Stimulated activated CD4-positive, alpha-beta T cell treated with anti-CD3 and anti-CD28 coated beads, Interleukin-12 subunit alpha, Interleukin-12 subunit beta, amount 100 ng/mL, for 48 hours (primary cell): Measurements from ENCODE around the gene AK2.
"Not testable (repeated sequence)": the region's sequence is repeated elsewhere in the genome, so short reads cannot be mapped to it uniquely, and the experiment has no call there.

Experiments
- DNase-seq, 3 donors: peaks; one replicate each; pipeline ENCODE4 v3.0.0-alpha.2; 2020; ENCODE audit warnings: low read depth in 2 of 3, low spot score in 1 of 3

The AK2 gene

DNA sequence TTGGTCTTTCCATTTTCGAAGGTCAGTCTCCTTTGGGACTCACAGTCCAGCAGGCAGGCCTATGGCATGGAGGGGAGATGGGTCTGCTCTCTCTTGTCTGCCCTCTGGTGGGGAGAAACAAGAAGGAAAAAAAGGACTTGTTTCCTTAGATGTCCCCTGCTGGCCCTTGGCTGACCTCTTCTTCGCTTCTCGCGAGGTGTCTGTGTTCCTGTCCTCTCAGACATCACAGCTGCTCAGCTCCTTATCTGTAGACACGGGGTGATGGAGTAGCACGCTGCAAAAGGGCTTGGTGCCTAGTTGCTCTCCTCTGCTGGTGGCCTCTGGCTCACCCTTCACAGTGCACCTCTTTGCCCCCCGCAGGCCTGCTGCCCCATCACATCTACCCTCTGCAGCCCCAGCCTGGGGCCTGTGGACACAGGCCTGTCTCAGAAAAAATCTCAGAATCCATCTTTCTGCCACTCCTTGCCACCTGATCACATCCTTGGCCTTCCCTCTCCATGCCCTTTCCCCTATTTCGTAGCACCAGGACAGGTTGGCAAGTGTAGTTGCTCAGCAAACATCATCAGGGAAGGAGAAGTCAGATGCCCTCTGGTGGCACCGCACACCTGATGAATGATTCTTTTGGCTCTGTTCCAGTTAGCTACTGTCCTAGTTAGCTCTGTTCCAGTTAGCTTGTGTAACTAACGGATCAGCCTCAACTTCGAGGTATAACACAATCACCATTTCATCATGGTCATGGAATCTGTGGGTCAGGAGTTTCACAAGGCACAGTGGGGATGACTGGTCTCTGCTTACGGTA is 18.7 kb upstream of the AK2 start:
- DNase-seq: peak in 1 of 3 donors; percentile 44

- no peak for DNase-seq
Measured at GRCh38 chr1:33050221-33051076, 13.8 kb upstream of the AK2 start.

DNA sequence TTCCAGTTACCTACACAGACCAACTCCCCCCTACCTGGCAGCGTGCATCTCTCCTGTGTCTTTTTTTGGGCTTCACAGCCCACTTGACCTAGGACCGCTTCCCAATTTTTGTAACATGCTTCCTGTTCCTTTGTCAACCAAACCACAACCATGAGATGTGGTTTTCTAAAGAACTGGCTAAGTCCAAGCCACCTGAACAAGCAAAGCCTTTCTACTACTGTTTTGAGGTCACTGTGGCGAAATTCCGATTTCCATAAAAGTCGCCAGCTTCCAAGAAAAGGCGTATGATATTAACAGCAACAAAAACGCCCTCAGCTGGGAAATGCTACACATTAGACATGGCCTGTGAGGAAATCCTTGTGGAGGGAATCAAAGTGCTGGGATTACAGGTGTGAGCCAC is 12.7 kb upstream of the AK2 start:
- DNase-seq: no peak

GRCh38 chr1:33048426-33048825 is 11.7 kb upstream of the AK2 start:
- DNase-seq: no peak

DNA sequence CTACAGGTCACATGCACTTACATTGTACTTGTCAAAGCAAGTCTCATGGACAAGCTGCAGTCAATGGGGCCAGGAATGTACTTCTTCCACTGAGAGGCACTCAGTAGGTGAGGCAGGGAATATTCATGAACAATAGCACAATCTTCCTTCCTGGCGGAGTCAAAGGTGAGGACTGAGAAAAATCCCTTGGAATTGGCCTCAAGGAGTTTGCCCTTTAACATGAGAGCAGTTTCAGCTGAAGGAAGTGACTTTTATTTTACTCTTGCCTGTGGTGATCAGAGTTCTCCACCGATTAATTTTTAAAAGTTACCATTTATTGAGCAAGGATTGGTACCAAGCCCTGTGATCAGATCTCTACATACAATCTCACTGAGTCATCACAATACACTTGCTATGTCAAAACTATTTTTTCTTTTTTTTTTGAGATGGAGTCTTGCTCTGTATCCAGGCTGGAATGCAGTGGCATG is 11.2 kb upstream of the AK2 start:
- no peak for DNase-seq

GRCh38 chr1:33047290-33047689 is 10.6 kb upstream of the AK2 start:
- DNase-seq: no peak

- DNase-seq: not testable (repeated sequence)
Measured at GRCh38 chr1:33046234-33046633, 9.6 kb upstream of the AK2 start.

DNA sequence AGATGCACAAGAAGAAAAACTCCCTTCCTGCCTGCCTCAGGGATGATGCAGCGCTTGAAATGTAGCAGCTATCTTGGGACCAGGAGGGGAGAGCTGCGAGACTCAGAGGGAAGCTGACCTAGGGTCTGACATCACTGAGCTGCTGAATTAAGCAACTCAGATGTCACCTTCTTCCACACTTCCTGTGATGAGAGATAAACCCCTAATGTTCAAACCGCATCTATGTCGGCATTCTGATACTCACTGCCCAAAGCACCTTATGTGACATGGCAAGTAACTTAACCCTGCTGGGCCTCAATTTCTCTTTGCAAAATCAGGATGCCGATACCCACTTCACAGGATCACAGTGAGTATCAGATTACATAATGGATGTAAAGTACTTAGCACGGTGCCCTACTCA is 9.1 kb upstream of the AK2 start:
- no peak for DNase-seq

DNA sequence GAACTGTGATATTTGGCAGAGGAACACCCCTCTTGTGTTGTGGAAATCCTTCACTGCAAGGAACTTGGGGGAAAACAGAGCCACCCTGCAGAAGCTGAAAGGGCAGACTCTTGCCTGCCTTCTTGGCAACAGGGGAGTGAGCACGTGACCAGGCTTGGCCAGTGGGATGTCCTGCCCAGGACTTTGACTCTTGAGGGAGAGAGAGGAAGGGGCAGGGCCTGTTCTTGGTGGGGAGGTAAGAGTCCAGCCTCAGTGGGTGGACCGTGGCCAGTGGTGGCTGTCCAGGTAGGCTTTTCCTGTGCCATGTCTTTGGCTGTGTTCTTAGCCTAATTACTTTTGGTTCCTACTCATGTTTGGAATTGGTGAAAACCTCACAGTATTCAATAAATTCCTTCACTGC is 8.6 kb upstream of the AK2 start:
- no peak for DNase-seq

- no peak for DNase-seq
Measured at GRCh38 chr1:33043267-33044092, 6.8 kb upstream of the AK2 start.

DNA sequence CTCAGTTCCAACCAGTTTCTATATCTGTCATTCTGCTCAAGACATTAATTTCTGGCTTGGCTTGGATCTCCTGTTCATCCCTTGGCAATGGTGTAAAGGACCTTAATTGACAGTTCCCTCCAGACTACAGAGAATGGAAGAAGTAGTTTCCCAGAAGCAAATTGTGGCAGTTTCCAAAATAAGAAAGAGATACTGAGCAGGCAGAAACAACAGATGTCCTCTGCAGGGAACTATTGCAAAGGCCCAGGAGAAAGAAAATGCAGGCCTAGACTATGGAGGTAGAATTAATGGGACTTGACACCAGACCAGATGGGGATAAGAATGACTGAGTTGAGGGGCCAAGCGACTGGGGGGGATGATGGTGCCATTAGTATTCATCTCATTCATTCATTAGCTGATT is 6.1 kb upstream of the AK2 start:
- no peak for DNase-seq

GRCh38 chr1:33041026-33041425 is 4.3 kb upstream of the AK2 start:
- DNase-seq: no peak

GRCh38 chr1:33039840-33040239 is 3.2 kb upstream of the AK2 start:
- no peak for DNase-seq

DNA sequence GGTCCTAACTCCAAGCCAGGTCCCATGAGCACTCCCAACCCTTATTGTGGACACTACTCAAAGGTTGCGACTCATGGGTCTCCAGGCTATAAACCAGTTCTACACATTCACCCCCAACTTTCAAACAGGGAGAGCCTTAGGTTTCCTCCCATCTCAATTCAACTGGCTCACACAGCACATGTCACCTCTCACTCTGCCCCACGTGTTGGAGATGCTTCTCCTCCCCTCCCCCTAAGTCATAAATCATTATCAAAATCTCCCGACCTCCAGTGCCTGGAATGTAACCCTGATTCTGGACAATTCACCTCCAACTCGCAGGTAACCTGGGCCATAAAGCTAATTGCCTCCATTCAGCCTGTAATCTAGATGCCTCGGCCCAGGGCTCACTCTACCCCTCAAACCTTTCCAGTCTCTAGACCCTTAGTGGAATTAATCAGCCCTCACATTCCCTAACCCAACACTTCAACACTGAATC is 595 bp downstream of the AK2 start:
- DNase-seq: peak in 1 of 3 donors; percentile 24

- DNase-seq: no peak
Measured at GRCh38 chr1:33032126-33032869, 4.4 kb downstream of the AK2 start.

DNA sequence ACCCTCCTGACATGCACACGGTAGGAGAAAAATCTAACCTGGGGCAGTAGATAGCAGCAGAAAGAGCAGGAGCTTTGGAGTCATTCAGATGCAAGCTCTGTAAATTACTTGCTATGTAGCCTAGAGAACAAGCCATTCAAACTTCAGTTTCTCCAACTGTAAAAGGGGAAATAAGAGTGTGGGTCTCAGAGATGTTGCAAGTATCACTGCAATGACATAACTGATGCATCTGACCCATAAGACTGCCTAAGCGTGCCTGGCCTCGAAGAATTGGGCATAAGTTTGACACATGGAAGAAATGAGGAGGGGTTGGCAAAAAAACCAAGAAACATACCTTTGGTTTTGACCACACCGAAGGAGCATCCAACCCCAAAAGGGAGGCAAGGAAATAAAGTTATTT is 5.2 kb downstream of the AK2 start:
- no peak for DNase-seq

- DNase-seq: no peak
Measured at GRCh38 chr1:33030575-33030974, 6.1 kb downstream of the AK2 start.

- DNase-seq: no peak
Measured at GRCh38 chr1:33029921-33030320, 6.8 kb downstream of the AK2 start.

GRCh38 chr1:33029209-33029608 is 7.5 kb downstream of the AK2 start:
- no peak for DNase-seq

DNA sequence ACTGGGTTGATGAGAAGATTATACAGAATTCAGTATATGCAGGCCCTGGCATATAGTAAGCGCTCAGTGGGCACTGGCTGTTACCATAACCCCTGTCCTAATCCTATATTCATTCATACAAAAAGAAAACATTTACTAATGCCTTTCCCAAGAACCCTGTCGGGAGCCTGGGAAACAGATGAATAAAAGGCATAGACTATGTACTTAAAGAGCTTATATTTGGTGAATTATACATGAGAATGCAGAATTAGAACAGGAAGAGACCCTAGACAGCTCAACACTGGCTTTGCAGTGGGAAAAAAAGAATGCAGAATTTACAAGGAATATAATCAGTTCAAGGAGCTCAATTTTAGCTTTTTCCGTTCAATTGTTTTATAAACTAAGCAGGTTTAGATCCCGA is 10.9 kb downstream of the AK2 start:
- no peak for DNase-seq

DNA sequence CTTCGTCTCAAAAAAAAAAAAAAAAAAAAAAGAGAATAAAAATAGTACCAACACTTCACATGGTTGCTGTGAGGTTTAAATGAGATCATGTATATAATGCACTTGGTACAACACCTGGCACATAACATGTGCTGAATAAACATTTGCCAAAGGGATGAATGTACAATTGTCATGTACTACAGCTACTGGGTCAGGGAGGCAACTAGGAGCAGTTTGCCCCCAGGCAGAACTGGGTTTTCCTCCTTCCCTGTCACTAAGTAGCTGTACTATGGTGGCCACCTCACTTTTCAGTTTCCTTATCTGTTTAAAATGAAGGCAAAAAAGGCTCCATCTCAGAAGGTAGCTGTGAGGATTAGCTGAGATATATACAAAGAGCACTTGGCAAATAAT is 11.5 kb downstream of the AK2 start:
- DNase-seq: no peak
